Measurements from ENCODE around the gene OR2C1. TPM values are rescaled to one million over a fixed set of nuclear protein-coding genes. Genes with fewer than 3 reads are reported as not detected.

OR2C1 gene
- total and polyA plus RNA-seq, 2 donors (not counting 1 experiment from before 2014, with no cell fraction given) = 0.52 to 0.67 TPM

GRCh38 chr16:3311496-3311895 lies 44.2 kb upstream of the OR2C1 start:
- ChIA-PET POLR2A (no interaction called here), CTCF (no interaction called here)
- H3K4me3 Mint-ChIP-seq = no peak overlapping the region
- peaks cover 8% of the 10 kb centered on the region for H3K4me1 Mint-ChIP-seq
- Histone ChIP-seq H3K4me3 (ENCODE audit: control extremely low read depth in 1 of 5, extremely low read depth in 1 of 5, insufficient read depth in 1 of 5, low read depth in 2 of 5, low read length in 4 of 5) (no peak overlapping the region), H3K27ac (ENCODE audit: low read length in 2 of 2) (no peak overlapping the region), H3K79me2 (ENCODE audit: control insufficient read depth, insufficient read depth, low read length) (peaks cover 50% of the 10 kb centered on the region), H3K4me2 (replicated peaks; ENCODE audit: low read depth, low read length, poor library complexity, severe bottlenecking) (no peak overlapping the region), H2AFZ (ENCODE audit: insufficient read depth, low read depth, low read length, poor library complexity, severe bottlenecking) (no peak overlapping the region), H3K36me3 (replicated peaks in 1 of 2; ENCODE audit: control extremely low read depth in 1 of 2, control insufficient read depth in 1 of 2, extremely low read depth in 1 of 2, insufficient read depth in 2 of 2, low read length in 1 of 2) (peaks cover 31 to 49% of the 10 kb centered on the region in 2 experiments), H3K9me3 (ENCODE audit: control extremely low read depth in 1 of 3, control insufficient read depth in 2 of 3, insufficient read depth in 1 of 3, low read length in 2 of 3) (peaks cover 19 to 64% (median 55%) of the 10 kb centered on the region in 3 donors), H3K27me3 (replicated peaks in 1 of 4; ENCODE audit: control extremely low read depth in 1 of 4, control insufficient read depth in 3 of 4, insufficient read depth in 4 of 4, low read length in 3 of 4) (no peaks in the 10 kb centered on the region), H3K4me1 (ENCODE audit: control insufficient read depth in 2 of 2, insufficient read depth in 2 of 2, low read length in 2 of 2) (no peaks in the 10 kb centered on the region), H3K9ac (ENCODE audit: low read length) (no peak overlapping the region), H4K20me1 (ENCODE audit: control insufficient read depth, insufficient read depth, low read length, poor library complexity, severe bottlenecking) (no peaks in the 10 kb centered on the region)
- intact Hi-C loops (cut with micrococcal nuclease) = no loop called here
- no peak for DNase-seq
- TF ChIP-seq CTCF (IDR thresholded peaks at IDR 0.05) = no peak
- no peak for TF ChIP-seq EZH2 (IDR thresholded peaks at IDR 0.05; ENCODE audit: borderline replicate concordance, insufficient read depth, low read depth, low read length, poor library complexity, severe bottlenecking)
- no peaks in the 10 kb centered on the region for H3K27me3 Mint-ChIP-seq
- ATAC-seq (ENCODE audit: low read depth) = no peak
- WGBS (ENCODE audit: insufficient coverage) = 100% methylated on average over 2 of the region's 4 CpGs
- no peak overlapping the region for H3K27ac Mint-ChIP-seq
- peaks cover 31% of the 10 kb centered on the region for H3K9me3 Mint-ChIP-seq (ENCODE audit: insufficient read depth)

GRCh38 chr16:3317315-3317999 lies 38.2 kb upstream of the OR2C1 start:
- Mint-ChIP-seq H3K27me3 (no peaks in the 10 kb centered on the region), H3K4me3 (no peak overlapping the region), H3K27ac (no peak overlapping the region), H3K4me1 (no peaks in the 10 kb centered on the region), H3K9me3 (ENCODE audit: insufficient read depth) (peaks cover 28% of the 10 kb centered on the region)
- H3K27me3 ChIP-seq (replicated peaks in 1 of 4; ENCODE audit: control extremely low read depth in 1 of 4, control insufficient read depth in 3 of 4, insufficient read depth in 4 of 4, low read length in 3 of 4) = no peaks in the 10 kb centered on the region
- peaks cover 27 to 46% of the 10 kb centered on the region in 2 experiments for H3K36me3 ChIP-seq (replicated peaks in 1 of 2; ENCODE audit: control extremely low read depth in 1 of 2, control insufficient read depth in 1 of 2, extremely low read depth in 1 of 2, insufficient read depth in 2 of 2, low read length in 1 of 2)
- ATAC-seq (ENCODE audit: low read depth) (no peak), DNase-seq (peak; percentile 16)
- H3K9me3 ChIP-seq (ENCODE audit: control extremely low read depth in 1 of 3, control insufficient read depth in 2 of 3, insufficient read depth in 1 of 3, low read length in 2 of 3) = peaks cover 30 to 89% (median 56%) of the 10 kb centered on the region in 3 donors
- intact Hi-C loops (cut with micrococcal nuclease) = no loop called here
- no peak overlapping the region for H2AFZ ChIP-seq (ENCODE audit: insufficient read depth, low read depth, low read length, poor library complexity, severe bottlenecking)
- WGBS (ENCODE audit: insufficient coverage) = 100% methylated on average over 2 of the region's 3 CpGs
- H3K79me2 ChIP-seq (ENCODE audit: control insufficient read depth, insufficient read depth, low read length) = peaks cover 10% of the 10 kb centered on the region
- H3K4me2 ChIP-seq (replicated peaks; ENCODE audit: low read depth, low read length, poor library complexity, severe bottlenecking) = no peak overlapping the region
- CTCF ChIA-PET = no interaction called here
- no peaks in the 10 kb centered on the region for H4K20me1 ChIP-seq (ENCODE audit: control insufficient read depth, insufficient read depth, low read length, poor library complexity, severe bottlenecking)
- H3K4me3 ChIP-seq (ENCODE audit: control extremely low read depth in 1 of 5, extremely low read depth in 1 of 5, insufficient read depth in 1 of 5, low read depth in 2 of 5, low read length in 4 of 5) = peak overlapping the region in 1 of 5 experiments; percentile 3
- TF ChIP-seq EZH2 (IDR thresholded peaks at IDR 0.05; ENCODE audit: borderline replicate concordance, insufficient read depth, low read depth, low read length, poor library complexity, severe bottlenecking) = no peak
- TF ChIP-seq CTCF (IDR thresholded peaks at IDR 0.05) = no peak
- no peaks in the 10 kb centered on the region for H3K4me1 ChIP-seq (ENCODE audit: control insufficient read depth in 2 of 2, insufficient read depth in 2 of 2, low read length in 2 of 2)
- POLR2A ChIA-PET = no interaction called here
- H3K27ac ChIP-seq (ENCODE audit: low read length in 2 of 2) = no peak overlapping the region
- H3K9ac ChIP-seq (ENCODE audit: low read length) = peak overlapping the region; percentile 1

All from B cell (primary cell).